Heart left ventricle (tissue), 13 donors: Measurements from ENCODE around the gene HERC4.
"Not testable (repeated sequence)": the region's sequence is repeated elsewhere in the genome, so short reads cannot be mapped to it uniquely, and the experiment has no call there.

ENCODE experiments used
- POLR2A ChIP-seq, 2 donors: fragments of 450-650 bp; IDR thresholded peaks; one replicate each; pipeline ENCODE4 v1.6.1; 2017; ENCODE audit warnings: antibody characterized with exemption in 2 of 2, mild to moderate bottlenecking in 2 of 2, moderate library complexity in 2 of 2
- TF ChIP-seq, protein P1 (sequence below), 12 donors: fragments of 200-600 bp; sonication (generic) in 4 of 12; IDR thresholded peaks; one replicate each; pipeline versions ENCODE4 v1.5.0 to v1.8.0; 2018 to 2022; ENCODE audit warnings: antibody characterized with exemption in 12 of 12, mild to moderate bottlenecking in 5 of 12
- donor health status: ischemic (EF 13 %, LVEDD 7.1; RV severe dilation, severe dysfunction).
- donor health status: DM: no; HTN: yes; CAD: no.
- donor health status: DM: no; HTN: no; CAD: no.
- donor health status: ischemic (EF 25% LVEDD 6.9; RV normal size, moderate dysfunction).
- donor health status: ischemic (EF 25% LVEDD 5.7; RV mildly dilated, moderate dysfunction).
- donor health status: ischemic (EF 35%, LVEDD 5.7; RV mildly dilated, moderate dysfunction).
- donor health status: nonischemic (EF 11% LVEDD 7.7; RV severe dilation, severe dysfunction).
- donor health status: DM: yes; HTN: yes; CAD: no.
- donor health status: PGD.
- donor health status: ischemic (EF 29% LVEDD 5.4; RV normal size, mild dysfunction).
- donor health status: nonischemic (EF 23%, LVEDD 6.1; RV moderate dilation, normal function).

DNA sequence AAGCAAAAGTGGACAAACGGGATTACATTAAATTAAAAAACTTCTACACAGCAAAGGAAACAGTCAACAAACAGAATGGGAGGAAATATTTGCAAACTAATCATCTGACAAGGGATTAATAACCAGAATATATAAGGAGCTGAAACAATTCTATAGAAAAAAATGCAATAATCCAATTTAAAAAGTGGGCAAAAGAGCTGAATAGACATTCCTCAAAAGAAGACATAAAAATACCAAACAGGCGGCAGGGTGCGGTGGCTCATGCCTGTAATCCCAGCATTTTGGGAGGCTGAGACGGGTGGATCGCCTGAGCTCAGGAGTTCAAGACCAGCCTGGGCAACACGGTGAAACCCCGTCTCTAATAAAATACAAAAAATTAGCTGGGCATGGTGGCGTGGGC lies 92.5 kb downstream of the HERC4 start:
- TF ChIP-seq POLR2A (IDR thresholded peaks at IDR 0.05) = not testable (repeated sequence)
- TF ChIP-seq, protein P1, sequence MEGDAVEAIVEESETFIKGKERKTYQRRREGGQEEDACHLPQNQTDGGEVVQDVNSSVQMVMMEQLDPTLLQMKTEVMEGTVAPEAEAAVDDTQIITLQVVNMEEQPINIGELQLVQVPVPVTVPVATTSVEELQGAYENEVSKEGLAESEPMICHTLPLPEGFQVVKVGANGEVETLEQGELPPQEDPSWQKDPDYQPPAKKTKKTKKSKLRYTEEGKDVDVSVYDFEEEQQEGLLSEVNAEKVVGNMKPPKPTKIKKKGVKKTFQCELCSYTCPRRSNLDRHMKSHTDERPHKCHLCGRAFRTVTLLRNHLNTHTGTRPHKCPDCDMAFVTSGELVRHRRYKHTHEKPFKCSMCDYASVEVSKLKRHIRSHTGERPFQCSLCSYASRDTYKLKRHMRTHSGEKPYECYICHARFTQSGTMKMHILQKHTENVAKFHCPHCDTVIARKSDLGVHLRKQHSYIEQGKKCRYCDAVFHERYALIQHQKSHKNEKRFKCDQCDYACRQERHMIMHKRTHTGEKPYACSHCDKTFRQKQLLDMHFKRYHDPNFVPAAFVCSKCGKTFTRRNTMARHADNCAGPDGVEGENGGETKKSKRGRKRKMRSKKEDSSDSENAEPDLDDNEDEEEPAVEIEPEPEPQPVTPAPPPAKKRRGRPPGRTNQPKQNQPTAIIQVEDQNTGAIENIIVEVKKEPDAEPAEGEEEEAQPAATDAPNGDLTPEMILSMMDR (IDR thresholded peaks at IDR 0.05) = not testable (repeated sequence)
